ENCODE data around the gene BMAL1.

- TF ChIP-seq CTCF (IDR thresholded peaks at IDR 0.05): no peak
- no peak for TF ChIP-seq POLR2A (IDR thresholded peaks at IDR 0.05)
Measured at GRCh38 chr11:13376838-13377237, 99.2 kb downstream of the BMAL1 start.

Data from Peyer's patch (tissue), 4 donors.